Activated CD4-positive, alpha-beta T cell treated with anti-CD3 and anti-CD28 coated beads, Interleukin-2, Interleukin-4, amounts not matched to agents 100 ng/mL and 50 ng/mL, durations not matched to agents 16 hours and 8 hours (primary cell): Measurements from ENCODE around the gene PNCK.
"Not testable (repeated sequence)": the region's sequence is repeated elsewhere in the genome, so short reads cannot be mapped to it uniquely, and the experiment has no call there.

ENCODE experiments used
- DNase-seq: peaks from one replicate; pipeline ENCODE4 v3.0.0-alpha.2; 2020; ENCODE audit warnings: low spot score

PNCK gene

DNA sequence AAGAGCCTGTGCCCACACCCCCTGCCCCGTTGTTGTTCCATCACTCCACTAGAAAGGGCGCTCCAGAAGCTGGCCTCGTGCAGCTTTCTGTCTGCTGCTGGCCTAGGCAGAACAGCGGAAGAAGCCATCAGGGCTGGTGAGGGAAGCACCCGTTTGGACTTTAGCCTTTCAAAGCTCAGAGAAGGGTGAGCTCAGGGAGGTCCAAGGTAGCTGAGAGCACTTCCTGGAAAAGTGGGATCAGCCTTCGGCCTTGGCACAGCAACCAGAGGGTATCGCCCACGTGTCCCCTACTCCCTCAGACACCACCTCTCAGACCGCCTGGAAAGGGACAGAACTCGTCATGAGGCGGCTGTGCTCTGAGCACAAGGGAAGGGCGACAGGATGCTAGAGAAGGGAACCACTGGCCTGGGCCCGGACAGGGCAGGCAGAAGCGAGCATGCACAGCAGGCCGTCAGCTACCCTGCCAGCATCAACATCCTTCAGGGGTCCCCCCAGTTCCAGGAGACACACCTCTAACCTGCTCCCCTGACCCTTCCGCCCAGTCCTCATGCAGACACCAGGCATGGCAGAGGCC is 25.7 kb upstream of the PNCK start:
- DNase-seq, result not testable (repeated sequence)

DNA sequence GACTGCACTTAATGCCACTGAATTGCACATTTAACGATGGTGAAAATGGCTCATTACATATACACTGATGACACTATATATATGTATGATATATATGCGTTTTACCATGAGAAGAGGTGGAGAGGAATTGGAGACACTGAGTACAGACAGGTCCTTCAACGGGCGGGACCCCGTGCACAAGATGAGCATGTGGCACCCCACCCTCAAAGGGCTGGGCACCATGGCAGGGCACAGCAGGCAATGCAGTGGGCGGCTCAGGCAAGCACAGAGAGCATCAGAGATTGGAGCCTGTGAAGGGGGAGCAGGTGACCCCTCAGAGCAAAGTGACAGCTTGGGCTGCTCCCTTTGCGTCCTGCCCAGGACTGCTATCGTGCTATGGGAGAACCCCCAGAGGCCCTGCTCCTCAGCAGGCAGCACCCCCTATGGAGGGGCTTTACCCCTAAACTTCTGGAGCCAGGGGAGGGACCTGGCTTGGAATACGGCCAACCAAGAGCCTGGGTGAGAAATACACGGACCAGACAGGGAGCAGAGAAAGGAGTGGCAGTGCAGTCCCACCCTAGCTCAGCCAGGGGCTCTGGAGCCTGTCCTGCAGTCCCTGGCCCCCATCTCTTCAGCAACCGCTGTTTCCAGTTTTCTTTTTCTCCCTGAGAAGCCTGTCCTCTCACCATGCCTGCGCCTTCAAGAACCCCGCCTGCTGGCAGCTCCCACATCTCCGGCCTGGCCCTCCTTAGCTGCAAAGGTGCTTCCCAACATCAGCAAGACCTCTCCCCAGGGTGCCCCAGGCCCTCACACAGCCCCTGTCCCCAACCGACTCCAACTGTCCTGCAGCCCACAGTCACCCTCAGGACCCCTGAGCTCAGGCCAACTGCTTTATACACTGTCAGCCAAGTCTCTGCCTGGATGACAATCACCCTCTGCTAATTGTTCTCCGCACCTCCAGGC is 24.6 kb upstream of the PNCK start:
- no peak for DNase-seq

DNA sequence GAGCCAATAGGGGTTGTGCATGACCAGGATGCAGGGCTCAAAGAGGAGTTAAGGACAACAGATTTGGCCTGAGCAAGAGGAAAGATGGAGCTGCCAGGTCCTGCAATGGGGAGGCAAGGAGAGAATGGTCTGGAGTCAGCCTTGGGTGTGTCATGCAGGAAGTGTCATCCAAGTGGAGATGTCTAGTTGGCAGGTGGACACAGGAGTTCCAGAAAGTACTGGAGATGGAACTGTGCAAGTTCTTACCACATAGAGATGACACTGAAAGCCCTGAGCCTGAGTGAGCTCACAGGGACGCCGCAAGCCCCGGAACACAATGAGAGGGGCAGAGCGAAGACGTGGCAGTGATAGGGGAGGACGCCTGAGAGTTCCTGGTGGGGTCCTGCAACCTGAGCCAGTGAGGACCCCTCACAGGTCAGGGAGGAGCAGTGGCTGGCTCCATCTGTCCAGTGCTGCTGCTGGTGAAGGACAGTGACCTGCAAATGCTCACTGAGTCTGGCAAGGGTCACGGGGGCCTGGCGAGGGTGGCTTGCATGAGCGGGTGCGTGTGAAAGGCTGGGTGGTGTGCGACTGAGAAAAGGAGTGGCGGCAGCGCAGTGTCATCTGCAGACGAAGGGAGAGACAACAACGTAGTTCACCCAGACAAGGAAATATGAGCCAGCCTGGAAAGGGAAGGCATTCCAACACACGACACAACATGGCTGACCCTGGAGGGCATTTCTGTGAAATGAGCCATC is 23.5 kb upstream of the PNCK start:
- DNase-seq, result not testable (repeated sequence)

DNA sequence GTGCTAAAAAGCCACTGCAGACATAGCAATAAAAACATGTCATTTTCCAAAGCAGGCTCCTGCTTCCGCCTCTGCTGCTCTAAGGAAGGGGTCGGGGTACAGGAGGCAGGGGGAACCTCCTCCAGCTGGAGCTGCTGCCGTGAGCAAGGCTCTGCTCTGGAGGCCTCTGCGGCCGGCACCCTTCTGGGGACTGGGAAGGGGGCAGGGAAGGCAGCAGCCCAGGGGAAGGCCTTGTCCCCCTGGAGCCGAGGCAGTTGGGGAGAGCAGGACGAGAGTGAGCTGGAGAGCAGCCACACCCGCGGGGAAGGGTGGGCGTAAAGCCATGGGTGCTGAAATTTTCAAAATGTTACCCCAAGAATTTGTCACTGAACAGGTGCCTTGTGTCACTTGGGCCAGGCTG is 22.9 kb upstream of the PNCK start:
- not testable (repeated sequence) for DNase-seq

DNA sequence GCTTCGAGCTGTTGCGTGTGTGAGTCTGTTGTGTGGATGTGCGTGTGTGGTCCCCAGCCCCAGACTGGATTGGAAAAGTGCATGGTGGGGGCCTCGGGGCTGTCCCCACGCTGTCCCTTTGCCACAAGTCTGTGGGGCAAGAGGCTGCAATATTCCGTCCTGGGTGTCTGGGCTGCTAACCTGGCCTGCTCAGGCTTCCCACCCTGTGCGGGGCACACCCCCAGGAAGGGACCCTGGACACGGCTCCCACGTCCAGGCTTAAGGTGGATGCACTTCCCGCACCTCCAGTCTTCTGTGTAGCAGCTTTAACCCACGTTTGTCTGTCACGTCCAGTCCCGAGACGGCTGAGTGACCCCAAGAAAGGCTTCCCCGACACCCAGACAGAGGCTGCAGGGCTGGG is 22.5 kb upstream of the PNCK start:
- DNase-seq, result no peak

DNA sequence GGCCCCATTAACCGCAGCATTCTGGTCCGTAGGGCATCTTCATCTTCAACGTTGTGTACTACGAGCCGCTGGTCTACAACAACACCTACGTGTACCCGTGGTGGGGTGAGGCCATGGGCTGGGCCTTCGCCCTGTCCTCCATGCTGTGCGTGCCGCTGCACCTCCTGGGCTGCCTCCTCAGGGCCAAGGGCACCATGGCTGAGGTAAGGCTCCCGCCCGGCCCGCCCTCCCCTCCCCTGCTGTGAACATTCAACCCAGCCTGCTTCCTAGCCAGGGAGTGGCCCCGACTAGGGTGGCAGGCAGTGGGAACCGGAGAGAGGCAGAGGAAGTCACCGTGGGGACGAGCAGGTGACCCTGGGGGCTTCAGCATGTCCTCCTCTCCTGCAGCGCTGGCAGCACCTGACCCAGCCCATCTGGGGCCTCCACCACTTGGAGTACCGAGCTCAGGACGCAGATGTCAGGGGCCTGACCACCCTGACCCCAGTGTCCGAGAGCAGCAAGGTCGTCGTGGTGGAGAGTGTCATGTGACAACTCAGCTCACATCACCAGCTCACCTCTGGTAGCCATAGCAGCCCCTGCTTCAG is 21.2 kb upstream of the PNCK start:
- no peak for DNase-seq

DNA sequence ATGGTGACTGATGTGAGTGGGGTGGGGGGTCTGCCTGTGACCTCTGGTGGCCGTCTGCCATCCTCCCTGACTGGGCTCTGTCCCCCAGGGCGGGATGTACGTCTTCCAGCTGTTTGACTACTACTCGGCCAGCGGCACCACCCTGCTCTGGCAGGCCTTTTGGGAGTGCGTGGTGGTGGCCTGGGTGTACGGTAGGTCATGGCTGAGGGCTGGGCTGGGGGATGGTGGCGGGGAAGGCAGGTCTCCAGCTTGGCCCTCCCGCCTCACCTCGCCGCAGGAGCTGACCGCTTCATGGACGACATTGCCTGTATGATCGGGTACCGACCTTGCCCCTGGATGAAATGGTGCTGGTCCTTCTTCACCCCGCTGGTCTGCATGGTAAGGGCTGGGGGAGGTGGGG is 20.6 kb upstream of the PNCK start:
- not testable (repeated sequence) for DNase-seq

DNA sequence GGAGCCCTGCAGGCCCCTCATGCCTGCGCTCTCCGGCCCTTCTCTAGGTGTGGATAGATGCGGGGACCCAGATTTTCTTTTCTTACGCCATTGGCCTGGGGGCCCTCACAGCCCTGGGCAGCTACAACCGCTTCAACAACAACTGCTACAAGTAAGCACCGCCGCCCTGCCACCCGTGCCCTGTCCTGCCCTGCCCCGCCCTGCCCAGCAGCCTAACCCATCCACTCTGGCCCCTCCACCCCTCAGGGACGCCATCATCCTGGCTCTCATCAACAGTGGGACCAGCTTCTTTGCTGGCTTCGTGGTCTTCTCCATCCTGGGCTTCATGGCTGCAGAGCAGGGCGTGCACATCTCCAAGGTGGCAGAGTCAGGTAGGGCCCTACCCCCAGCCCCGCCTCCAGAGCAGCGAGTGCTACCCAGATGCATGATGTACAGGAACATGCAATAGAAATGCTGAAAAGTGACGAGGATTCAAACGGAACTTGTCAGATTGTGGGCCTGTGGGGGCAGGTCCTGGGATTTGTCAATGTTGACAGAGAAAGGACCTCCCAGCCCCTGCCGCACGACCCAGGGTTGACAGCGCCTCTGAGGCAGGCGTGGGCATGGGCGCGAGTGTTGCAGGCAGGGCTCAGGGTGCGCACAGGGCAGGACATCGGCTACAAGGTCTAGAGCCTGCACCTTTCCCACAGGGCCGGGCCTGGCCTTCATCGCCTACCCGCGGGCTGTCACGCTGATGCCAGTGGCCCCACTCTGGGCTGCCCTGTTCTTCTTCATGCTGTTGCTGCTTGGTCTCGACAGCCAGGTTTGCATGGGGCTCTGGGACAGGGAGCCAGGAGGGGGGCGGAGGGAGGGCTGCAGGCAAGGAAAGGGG is 19.8 kb upstream of the PNCK start:
- no peak for DNase-seq

DNA sequence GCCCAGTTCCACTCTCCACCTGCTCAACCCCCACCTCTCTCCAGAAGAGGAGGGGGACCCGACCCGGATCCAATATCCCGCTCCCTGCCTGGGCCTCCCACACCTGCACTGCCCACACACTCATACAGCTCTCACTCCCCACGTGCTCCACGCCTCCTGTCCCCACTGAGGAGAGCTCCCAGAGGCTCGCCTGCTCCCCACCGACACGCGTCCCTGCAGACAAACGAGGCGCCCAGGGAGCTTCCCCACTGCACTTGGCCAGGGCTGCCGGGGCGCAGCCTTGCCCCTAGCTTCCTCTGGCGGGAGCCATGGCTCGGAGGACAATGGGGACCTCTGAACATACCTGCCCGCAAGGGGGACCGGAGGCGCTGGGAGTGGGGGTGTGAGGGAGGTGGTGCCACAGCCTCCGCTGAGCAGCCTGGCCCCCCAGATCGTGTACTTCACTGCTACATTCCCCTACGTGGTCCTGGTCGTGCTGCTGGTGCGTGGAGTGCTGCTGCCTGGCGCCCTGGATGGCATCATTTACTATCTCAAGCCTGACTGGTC is 19.1 kb upstream of the PNCK start:
- DNase-seq, result no peak

DNA sequence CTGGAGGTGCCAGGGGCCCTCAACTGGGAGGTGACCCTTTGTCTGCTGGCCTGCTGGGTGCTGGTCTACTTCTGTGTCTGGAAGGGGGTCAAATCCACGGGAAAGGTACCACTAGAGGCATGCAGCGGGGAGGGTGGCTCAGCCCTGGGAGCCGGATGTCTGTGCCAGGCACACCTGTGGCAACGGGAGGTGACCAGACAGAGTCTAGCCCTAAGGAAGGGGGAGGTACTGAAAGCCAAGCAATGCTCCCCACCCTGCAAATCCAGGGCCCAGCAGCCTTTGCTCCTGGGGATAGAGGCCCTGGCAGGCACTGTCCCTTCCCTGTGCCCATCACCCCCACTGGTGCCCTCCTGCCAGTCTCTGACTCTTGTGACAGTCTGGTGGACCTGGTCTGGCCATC is 18.4 kb upstream of the PNCK start:
- no peak for DNase-seq

DNA sequence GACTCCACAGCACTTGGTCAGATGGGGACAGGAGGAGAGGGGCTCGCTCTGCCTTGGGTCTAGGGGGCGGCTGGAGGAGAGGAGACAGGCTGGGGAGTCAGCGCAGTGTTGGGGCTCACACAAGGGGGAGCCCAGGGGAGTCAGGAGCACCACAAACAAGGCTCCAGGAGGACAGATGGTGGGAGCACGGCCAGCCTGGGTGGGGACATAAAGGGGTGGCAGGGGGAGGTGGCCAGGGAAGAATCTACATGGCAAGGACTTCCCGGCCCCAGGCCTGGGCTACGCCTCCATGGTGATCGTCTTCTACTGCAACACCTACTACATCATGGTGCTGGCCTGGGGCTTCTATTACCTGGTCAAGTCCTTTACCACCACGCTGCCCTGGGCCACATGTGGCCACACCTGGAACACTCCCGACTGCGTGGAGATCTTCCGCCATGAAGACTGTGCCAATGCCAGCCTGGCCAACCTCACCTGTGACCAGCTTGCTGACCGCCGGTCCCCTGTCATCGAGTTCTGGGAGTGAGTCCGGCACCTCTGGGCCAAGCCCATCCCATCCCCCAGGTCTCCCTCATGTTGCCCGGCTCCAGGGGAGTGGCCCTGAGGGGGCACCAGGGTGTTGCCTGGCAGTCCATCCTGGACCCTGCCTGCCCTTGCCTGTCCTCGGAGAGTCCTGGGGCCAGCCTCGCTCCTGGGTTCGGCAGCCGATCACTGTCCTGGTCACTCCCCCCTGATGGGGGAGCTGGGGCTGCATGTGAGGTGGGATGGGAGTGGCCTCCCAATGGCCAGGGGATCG is 17.6 kb upstream of the PNCK start:
- not testable (repeated sequence) for DNase-seq

DNA sequence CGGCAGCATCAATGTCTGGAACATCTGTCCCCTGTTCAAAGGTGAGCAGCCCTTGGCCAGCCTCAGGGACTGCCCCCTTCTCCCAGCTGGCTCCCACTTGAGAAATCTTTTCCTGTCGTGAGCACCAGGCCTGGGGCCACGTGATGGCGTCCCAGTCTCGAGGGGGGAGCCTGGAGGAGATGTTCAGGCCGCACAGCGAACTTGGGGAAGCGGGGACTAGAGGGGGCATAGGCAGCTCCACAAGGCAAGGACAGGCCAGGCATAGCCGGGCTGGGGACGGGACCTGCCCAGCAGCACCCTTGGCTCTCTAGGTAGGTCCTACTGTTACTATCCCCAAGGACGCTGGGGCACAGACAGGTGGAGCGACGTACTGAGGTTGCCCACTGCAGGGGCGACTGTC is 16.9 kb upstream of the PNCK start:
- no peak for DNase-seq

DNA sequence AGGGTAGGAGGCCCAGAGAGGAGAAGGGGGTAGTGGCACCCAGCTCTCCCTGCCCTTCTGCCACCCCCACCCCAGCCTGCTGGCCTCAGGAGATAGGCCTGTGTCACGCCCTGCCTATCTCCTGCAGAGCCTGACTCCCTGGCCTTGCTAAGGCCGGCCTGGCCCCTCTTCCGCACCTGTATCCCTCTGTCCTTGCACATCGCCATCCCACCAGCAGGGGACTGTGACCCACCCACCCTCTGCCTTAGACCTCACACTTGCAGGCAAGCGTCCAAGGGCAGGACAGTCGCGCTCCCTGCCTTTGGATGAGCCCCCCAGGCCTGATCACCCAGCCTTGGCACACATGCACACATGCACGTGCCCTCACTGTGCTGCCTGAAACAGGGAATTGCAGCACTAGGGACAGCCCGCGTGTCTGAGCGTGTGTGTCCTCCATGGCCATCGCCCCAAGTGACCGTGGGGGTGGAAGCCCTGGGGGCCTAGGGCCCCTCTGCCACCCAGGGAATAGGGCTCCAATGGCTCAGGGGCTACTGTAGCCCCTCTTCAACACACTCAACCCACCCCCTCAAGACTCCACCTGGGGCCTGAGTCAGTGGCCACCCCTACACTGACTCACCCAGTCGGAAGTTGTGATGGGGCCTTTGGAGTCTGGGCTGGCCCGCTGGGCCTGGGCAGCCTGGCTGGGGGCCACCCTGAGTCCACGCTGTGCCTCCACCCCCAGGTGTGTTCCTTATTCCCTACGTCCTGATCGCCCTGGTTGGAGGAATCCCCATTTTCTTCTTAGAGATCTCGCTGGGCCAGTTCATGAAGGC is 16.2 kb upstream of the PNCK start:
- no peak for DNase-seq

DNA sequence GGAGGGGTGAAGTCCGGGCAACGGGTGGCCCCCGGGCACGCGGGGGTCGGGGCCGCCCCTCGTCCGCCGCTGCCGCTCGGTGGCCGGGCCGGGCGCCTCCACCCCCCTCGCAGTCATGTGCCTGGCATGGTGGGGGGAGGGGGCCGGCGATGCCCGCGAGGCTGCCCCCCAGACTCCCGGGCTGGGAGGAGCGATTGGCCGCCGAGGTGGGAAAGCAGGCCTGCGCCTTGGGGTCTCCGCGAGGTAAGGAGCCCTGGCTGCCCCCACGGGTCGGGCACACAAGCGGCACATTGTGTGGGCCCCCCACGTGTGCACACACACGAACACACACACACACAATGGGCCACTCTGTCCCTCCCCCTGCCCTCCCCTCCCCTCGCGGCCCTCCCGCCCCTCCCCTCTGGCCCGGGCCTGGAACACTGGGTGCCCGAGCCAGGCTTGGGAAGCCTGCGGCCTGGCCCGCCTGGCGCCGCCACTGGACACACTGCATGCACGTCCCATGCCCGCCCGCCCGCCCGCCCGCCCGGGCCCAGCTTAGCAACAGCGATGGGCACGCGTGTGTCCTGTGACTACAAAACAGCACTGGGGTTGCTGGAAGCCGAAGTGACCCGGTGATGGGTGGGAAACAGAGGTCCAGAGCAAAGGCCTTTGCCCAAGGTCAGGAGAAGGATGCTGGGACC is 15.4 kb upstream of the PNCK start:
- no peak for DNase-seq

DNA sequence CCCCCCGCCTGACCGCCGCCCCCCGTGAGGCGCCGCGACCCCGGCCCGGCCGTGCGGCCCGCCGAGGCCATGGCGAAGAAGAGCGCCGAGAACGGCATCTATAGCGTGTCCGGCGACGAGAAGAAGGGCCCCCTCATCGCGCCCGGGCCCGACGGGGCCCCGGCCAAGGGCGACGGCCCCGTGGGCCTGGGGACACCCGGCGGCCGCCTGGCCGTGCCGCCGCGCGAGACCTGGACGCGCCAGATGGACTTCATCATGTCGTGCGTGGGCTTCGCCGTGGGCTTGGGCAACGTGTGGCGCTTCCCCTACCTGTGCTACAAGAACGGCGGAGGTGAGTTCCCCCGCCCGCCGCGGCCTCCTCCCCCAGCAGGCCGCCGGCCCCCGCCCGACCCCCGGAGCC is 14.9 kb upstream of the PNCK start:
- DNase-seq, result no peak

DNA sequence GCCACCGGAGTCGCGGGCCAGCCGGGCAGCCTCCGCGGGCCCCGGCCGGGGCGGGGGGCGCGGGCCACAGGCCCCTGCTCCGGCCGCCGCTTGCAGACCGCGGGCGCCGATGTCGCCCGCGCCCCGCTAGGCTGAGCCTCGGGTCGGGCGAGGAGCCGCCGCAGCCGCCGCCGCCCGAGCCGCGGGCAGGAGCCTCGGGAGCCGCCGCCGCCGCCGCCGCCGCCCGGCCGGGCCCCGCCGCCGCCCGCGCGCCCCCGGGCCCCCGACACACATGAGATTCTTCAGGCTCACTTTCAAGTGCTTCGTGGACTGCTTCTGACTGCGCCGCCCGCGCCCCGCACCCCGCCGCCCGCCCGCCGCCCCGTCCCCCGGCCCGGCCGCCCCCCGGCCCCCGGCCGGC is 14.5 kb upstream of the PNCK start:
- DNase-seq, result no peak

DNA sequence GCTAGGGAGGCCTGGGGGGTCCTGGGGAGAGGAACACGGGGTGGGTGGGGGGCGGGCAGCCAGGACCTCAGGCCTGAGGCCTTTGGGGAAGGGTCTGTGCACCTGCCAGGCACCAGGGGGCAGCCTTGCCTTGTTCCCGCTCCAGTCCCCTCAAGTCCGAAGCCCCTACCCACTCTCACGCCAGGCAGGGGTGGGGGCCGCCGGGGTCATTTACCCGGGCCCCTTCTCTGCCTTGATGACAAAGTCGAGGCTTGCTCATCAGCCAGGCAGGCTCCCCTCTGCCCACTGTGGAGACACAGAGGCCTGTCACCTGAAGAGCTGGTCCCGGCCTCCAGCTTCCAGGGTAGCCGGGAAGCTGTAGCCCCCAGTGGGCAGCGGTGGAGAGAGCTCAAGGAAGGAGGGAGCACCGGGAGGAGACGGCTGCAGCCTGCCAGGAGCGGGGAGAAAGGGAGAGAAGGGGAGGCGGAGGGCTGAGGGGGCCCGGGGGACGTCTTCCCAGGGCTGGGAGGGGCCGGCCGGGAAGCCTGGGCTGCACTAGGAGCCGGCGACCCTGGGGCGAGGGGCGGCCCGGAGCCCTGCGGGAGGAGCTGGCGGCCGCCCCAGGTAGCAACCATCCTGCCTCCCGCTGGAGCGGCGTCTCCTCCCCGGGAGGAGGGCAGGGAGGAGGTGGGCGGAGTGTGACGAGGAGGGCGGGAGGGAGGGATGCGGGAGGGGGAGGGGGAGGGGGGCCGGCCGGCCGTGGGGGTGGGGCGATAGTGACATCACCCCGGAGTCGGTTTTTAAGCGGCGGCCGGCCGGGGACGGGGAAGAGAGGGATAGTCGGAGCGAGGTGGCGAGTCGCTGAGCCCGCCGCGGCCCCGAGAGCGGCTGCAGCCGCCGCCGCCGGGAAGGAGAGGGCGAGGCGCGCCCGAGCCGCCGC is 13.8 kb upstream of the PNCK start, which contains the start of gene SLC6A8:
SLC6A8 (plus strand) TSS at position 806 of the 919 bp plus-strand sequence. CDS start 649 bp downstream, outside the sequence.
- peak; percentile 20 for DNase-seq

DNA sequence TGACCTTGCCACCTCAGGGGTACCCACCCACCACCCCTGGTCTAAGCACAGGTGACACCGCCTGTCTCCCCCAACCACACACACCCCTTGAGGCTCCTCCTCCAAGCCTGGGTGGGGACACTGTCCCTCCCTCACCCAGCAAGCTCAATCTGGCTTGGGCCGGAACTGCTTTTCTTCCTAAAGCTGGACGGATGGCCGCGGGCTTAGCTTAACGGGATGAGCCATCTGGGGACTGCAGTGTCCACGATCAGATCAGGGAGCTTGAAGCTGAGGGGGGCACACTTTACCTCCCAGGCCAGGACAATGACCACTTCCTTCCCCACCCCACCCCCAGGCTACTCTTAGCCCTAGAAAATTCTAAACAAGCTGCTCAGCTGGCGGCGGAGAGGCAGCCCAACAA is 13.1 kb upstream of the PNCK start:
- no peak for DNase-seq
